Superior temporal gyrus (tissue), 1 donor: Measurements from ENCODE around the gene ACTN4.

ENCODE experiments used
- DNase-seq: peaks from one replicate; pipeline ENCODE4 v3.0.0-alpha.2; 2016; ENCODE audit errors: extremely low spot score

The ACTN4 gene

GRCh38 chr19:38693380-38694223 is 46.2 kb downstream of the ACTN4 start:
- no peak for DNase-seq

GRCh38 chr19:38695317-38695683 is 47.9 kb downstream of the ACTN4 start:
- no peak for DNase-seq

- DNase-seq, result no peak
These were observed 48.6 kb downstream of the ACTN4 start for GRCh38 chr19:38695832-38696728.

GRCh38 chr19:38696729-38697055 is 49.2 kb downstream of the ACTN4 start:
- DNase-seq, result no peak

GRCh38 chr19:38697197-38697596 is 49.7 kb downstream of the ACTN4 start:
- no peak for DNase-seq

GRCh38 chr19:38697641-38698071 is 50.2 kb downstream of the ACTN4 start:
- no peak for DNase-seq

- DNase-seq, result no peak
These were observed 51.0 kb downstream of the ACTN4 start for GRCh38 chr19:38698225-38699026.

GRCh38 chr19:38699027-38699346 is 51.5 kb downstream of the ACTN4 start:
- no peak for DNase-seq

GRCh38 chr19:38699647-38700349 is 52.3 kb downstream of the ACTN4 start:
- DNase-seq, result no peak

- no peak for DNase-seq
These were observed 53.0 kb downstream of the ACTN4 start for GRCh38 chr19:38700350-38700901.

GRCh38 chr19:38700902-38701454 is 53.5 kb downstream of the ACTN4 start:
- no peak for DNase-seq

GRCh38 chr19:38701455-38702063 is 54.1 kb downstream of the ACTN4 start:
- DNase-seq, result no peak

- no peak for DNase-seq
These were observed 54.8 kb downstream of the ACTN4 start for GRCh38 chr19:38702278-38702677.

GRCh38 chr19:38703509-38703908 is 56.1 kb downstream of the ACTN4 start:
- no peak for DNase-seq

- no peak for DNase-seq
These were observed 57.1 kb downstream of the ACTN4 start for GRCh38 chr19:38704488-38705026.

GRCh38 chr19:38705197-38706019 is 58.0 kb downstream of the ACTN4 start:
- DNase-seq, result no peak

- DNase-seq, result no peak
These were observed 59.5 kb downstream of the ACTN4 start for GRCh38 chr19:38706792-38707511.

- no peak for DNase-seq
These were observed 60.2 kb downstream of the ACTN4 start for GRCh38 chr19:38707512-38708114.
